ENCODE measurements around the gene ZDHHC23. TPM values are rescaled to one million over a fixed set of nuclear protein-coding genes. Genes with fewer than 3 reads are reported as not detected.

ZDHHC23 gene
- polyA plus RNA-seq, 1 donor: 1.1 TPM

DNA sequence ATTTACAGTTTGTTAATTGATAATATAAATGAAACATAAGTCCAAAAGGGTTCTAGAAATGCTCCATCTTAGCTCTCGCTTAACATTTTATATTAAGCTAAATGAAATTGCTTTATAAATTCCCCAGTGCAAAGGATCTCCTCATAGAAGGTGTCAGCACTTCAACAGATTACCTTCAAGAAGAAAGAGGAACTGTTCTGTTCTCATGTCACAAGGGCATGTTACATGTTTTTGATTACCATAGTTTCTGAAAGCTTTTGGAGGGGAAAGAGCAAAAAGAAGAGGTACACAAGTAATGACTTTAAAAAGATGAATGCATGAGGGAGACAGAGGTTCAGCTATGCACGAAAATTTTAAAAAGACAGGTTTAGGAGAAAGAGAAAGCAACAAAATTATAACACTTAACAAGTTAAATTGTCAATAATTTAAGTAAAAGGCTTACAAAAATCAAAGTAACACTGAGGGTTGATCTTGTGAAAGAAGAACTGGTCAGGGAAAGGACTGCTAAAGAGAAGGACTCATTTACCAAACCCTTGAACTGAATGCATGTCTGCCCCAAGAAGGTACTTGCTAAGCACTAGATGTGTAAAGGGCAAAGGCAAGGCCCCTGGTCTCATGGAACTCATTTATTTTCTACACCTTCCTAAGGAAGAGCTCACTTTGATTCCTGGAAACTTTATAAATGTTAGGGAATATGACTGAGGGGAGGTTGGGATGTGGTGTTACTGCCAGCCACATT is 63.4 kb downstream of the ZDHHC23 start:
- no peak for DNase-seq (ENCODE audit: low read depth)

Other genes with a start within 250 kb of the ZDHHC23 start
- 158 TPM for gene NAA50, start 201.8 kb upstream of the ZDHHC23 start, polyA plus RNA-seq (ENCODE audit: insufficient read length)
- gene ATP6V1A, start 201.0 kb upstream of the ZDHHC23 start, polyA plus RNA-seq (ENCODE audit: insufficient read length): 16.7 TPM
- 2.7 TPM for gene GRAMD1C, start 109.2 kb upstream of the ZDHHC23 start, polyA plus RNA-seq (ENCODE audit: insufficient read length)
- 4.8 TPM for gene CCDC191, start 108.5 kb downstream of the ZDHHC23 start, polyA plus RNA-seq (ENCODE audit: insufficient read length)
- gene QTRT2, start 108.7 kb downstream of the ZDHHC23 start, polyA plus RNA-seq (ENCODE audit: insufficient read length): 10.4 TPM
- gene DRD3, start 231.0 kb downstream of the ZDHHC23 start, polyA plus RNA-seq (ENCODE audit: insufficient read length): not detected

Measured in forelimb muscle (tissue), 1 donor.